Umbilical cord (tissue), 2 donors: ENCODE results near the gene ABCB10. TPM values are rescaled to one million over a fixed set of nuclear protein-coding genes. Genes with fewer than 3 reads are reported as not detected.
"Not testable (repeated sequence)": the region's sequence is repeated elsewhere in the genome, so short reads cannot be mapped to it uniquely, and the experiment has no call there.

Experiments
- DNase-seq: peaks from one replicate; pipeline ENCODE4 v3.0.0-alpha.2; 2015; ENCODE audit warnings: low spot score
- total RNA-seq: library from RNA; depleted of rRNA; stranded (reverse); fragments of >200 nt; gene quantifications from one replicate; pipeline ENCODE4 v1.2.3, GENCODE V29; 2014; ENCODE audit warnings: low replicate concordance; ENCODE audit not compliant: insufficient read depth

Gene ABCB10
- 29.4 TPM for total RNA-seq

DNA sequence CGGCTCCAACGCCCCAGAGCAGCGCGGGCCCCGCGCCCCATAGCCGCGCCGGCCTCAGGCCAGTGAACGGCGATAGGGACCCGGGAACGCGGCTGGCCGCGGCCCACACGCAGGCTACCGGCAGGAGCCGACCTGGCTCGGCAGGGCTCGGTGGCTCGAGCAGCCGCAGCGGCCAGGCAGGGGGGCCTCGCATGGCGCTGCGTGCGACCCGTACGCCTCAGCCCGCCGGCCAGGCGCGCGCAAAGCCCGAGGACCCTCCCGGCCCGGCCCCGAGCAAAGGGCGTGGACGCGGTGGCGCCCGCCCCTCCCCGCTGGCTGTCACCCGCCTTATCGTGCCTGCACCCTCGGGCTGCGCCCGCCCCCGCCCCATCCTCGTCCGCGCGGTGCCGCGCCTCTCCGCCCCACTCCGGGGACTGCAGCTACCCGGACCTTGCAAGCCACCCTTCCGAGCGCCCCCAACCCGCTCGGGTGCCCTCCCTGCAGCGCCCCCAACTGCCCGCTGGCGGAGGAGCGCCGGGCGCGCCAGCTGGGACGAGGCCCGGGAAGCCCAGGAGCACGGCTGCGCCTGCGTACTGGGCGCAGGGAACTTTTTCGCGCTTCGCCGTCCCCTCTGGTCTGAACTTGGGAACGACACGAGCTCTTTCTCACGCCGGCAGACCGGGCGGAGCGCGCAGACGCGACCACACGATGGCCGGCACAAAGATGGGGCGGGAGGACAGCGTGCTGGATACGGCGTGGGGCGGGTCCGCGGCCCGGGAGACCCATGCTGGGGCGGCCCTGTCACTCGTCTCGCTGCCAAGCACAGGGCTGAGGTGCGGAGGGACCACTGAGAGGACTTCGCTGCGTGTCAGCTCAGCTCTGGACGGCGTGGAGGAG, at the start of gene ABCB10:
TSS of gene ABCB10 (minus strand) at position 248 of the 876 bp plus-strand sequence. CDS start at position 193, 55 bp downstream.
- peak; percentile 99 for DNase-seq

DNA sequence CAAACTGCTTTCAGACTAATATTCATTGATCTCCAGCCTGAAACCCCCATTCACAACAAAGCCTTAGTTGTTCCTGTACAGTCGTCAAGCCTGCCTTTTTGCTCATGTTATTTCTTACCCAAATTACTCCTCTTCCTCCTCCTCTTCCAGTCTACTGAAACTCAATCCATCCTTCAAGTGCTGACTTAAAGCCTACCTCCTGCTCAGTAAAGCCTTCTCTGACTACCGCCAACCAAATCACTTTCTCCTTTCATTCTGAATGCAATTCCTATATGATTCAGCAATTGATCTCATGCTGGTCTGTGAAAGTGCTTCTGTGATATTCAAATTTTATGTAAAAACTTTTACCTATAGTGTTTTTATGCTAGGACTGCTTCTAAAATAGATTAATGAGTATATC, 48.9 kb upstream of the ABCB10 start:
- DNase-seq, result no peak

DNA sequence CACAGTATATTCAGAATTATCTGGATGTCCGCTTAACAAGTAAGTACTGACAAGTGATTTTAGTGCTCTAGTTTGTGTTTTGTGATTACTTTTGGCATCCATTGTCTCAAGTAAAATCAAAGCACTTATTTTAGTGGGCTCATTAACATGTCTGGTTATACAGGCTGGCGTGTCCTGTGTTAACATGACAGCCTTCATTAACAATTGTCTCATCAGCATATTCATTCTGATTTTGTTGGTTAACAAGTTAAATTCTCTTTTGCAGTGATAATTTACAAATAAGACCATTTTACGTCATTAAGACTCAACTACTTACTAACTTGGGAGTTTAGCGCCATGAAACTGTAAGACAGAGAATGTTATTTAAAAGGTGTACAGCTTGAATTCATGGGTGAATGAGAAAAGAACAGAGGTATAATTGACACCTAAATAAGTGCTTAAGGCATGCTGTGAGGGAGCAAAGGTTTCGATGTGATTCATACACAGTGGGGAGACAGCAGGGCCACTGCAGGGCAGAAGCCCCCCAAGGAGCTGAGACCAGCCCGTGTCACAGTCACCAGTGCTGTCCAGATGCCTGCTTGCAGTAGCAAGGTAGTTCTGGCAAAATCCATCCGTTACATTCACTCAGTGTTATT, 45.0 kb upstream of the ABCB10 start:
- no peak for DNase-seq

DNA sequence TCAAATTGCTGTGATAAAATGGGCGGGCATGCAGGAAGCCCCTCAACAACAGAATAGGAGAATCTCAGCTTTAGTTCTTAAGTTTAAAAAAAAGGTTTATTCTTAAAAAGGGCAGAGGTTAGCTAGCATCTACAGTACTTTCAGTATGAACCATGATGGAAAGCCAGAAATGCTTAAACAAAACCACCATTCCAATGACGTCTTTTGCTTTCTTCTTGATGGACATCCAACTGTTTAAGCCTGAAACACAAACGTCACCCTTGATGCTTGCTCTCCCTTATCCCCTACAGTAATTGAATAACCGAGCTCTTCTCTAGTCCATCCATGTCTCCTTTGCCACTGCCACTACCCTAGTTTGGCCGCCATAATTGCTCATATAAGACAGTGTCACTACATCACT, 41.7 kb upstream of the ABCB10 start:
- DNase-seq, result no peak

DNA sequence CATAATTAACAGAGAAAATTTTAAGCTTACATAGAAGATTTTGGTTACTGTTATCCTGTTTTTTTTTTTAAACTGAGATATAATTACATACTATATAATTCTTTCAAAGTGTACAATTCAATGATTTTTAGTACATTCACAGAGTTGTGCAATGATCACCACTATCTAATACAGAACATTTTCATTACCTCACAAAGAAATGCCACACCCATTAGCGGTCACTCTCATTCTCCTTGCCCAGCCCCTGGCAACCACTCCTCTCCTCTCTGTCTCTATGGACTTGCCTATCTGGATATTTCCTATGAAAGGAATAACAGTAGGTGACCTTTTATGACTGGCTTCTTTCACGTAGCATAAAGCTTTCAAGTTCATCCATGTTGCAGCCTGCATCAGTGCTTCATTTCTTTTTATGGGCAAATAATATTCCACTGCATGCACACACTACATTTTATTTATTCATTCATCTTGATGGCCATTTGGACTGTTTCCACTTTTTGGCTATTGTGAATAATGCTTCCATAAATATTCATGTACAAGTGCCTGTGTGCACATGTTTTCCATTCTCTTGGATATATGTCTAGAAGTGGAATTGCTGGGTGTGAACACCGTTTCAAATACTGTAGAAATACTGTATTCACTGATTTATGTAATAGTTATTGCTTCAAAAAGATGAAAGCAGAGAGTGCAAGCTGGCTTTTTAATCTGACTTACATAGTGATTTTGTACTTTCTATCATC, 40.9 kb upstream of the ABCB10 start:
- no peak for DNase-seq

DNA sequence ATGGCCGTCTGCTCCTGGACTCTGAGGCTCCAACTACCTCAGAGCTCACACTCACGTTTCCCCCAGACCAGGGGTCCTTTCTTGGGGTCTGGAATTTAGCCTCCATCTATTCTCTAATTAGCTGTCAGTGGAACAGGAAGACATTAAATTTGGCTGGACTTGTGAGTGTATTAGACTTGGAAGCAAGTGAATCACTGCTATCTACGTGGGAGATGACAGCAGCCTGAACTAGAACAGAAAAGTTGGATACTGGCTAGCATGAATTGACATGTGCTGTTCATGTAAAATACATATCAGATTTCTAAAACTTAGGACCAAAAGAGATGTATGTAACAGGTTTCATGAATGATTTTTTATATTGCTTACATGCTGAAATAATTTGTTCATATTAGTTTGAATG, 39.4 kb upstream of the ABCB10 start:
- no peak for DNase-seq

DNA sequence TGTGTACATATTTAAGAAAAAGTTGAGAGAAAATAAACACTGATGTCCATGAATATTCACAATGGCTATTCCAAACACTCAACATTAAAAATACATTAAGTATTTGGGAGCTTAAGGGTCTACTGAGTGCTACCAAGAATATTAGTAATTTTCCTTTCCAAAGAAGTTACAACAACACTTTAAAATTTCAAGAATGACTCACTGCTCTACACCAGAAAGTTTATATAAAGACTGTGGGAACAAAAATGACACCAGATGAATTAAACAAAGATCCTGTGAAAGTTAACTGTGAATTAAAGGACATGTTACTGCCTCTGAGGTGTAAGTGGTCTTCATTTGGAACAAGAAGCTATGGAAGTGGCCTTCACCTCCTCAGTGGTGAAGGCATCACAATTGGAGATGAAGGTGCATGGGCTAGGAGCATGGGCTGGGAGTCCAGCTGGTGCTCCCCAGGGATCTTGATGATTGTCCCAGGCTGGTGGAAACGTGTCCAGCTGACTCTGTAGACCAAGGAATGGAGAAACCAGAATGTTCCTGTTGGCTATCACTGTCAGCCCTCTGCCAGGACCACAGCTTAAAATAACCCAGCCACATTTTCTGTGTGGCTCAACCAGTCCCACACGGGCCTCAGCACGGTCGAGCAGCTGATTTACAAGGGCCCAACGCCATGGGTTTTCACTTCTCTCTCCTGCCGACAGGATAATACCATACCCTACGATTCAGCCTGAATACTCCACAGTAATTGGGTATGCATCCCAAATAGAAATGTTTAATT, 38.6 kb upstream of the ABCB10 start:
- DNase-seq, result peak; percentile 6

DNA sequence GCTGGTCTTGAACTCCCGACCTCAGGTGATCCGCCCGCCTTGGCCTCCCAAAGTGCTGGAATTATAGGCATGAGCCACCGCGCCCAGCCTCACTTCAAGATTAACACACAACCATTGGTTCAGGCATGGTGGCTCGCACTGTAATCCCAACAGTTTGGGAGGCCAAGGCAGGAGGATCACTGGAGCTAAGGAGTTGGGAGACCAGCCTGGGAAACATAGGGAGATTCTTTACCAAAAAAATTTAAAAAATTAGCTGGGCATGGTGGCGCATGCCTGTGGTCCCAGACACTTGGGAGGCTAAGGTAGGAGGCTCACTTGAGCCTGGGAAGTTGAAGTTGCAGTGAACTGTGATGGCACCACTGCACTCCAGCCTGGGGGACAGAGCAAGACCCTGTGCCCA, 37.4 kb upstream of the ABCB10 start:
- DNase-seq, result not testable (repeated sequence)

DNA sequence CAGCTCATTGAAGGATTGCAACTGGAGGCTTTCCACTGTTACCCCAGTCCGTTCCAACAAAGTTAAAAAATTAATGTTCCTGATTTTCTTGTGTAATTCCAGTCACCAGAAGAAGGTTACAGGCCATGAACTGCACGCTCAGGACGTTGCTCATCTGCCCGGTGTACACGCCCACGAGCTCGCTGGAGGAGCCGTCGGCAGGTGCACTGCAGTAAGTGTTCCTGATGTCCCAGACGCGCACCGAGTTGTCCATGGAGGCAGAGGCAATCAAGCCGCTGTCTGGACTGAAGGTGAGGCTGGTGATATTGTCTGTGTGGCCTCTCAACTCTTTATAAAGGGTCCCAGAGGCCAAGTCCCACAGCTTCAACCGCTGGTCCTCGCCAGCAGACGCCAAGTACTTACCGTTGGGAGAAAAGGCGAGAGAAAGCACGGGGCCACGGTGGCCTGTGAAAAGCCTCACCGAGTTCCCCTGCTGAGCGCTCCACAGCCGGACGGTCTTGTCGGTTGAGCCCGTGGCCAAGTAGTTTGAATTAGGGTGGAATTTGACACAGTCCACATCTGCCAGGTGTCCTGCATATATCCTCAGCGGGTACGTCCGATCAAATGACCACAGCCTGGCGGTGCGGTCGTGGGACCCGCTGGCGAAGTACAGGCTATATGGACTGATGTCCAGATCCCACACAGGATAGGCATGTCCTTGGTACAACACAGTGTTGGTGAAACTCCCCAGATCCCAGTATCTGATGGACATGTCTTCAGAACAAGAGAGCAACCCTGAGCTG, 35.9 kb upstream of the ABCB10 start:
- no peak for DNase-seq

DNA sequence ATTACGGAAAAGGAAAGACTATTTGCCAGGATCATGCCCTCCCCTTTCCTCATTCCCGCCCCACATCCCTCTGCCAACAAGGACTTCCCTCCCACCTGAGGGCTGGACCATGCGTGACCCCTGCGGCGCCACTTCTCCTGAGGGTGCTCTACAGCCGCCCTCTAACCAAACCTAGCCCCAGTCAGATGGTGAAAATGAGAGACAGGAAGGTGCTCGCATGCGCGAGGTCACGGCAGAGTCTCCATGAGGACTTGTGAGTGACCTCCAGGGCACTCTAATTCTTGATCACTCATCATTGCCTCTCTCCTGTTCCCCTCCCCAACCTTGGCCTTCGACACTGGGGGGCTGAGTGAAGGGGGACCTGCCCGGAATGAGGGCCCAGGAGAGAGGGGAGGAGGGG, 35.3 kb upstream of the ABCB10 start:
- DNase-seq, result no peak

DNA sequence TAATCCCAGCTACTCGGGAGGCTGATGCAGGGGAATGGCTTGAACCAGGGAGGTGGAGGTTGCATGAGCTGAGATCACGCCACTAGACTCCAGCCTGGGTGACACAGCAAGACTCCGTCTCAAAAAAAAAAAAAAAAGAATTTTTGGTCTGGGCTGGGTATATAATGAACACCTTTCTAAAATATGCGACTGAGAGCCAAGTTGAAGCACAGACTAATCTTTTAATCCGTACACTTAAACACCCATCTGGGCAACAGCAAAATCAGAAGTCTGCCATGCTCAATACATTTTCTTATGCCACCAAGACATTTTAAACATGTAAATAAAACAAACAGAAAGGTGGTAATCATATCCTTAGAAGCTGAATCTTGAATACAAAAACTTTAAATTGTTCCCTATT, 31.6 kb upstream of the ABCB10 start:
- DNase-seq, result no peak

DNA sequence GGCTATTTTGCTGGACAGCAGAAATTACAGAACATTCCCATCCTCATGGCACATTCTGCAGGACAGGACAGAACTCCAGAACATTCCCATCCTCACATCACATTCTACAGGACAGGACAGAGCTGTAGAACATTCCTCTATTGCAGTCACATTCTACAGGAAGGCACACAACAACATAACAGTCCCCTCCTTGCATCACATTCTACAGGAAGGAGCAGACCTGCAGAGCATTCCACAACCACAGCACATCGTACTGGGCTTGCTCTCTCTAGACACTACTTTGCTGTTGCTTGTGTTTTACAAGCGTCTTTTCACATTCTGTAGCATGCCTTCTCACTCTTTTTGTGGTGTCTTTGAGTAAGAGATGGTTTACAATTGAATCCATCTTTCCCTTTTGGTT, 26.8 kb upstream of the ABCB10 start:
- DNase-seq, result no peak

DNA sequence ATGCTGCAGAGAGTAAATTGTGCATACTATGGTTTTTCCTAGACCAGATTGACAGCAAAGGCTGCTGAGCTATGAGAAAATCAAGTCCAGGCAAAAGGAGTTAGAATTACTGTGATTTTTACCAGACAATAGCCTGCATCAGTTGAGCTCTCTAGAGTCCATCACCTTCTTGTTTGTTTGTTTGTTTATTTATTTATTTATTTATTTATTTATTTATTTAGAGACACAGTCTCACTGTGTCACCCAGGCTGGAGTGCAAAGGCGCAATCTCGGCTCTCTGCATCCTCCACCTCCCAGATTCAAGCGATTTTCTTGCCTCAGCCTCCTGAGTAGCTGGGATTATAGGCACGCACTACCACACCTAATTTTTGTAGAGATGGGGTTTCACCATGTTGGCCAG, 24.2 kb upstream of the ABCB10 start:
- no peak for DNase-seq

DNA sequence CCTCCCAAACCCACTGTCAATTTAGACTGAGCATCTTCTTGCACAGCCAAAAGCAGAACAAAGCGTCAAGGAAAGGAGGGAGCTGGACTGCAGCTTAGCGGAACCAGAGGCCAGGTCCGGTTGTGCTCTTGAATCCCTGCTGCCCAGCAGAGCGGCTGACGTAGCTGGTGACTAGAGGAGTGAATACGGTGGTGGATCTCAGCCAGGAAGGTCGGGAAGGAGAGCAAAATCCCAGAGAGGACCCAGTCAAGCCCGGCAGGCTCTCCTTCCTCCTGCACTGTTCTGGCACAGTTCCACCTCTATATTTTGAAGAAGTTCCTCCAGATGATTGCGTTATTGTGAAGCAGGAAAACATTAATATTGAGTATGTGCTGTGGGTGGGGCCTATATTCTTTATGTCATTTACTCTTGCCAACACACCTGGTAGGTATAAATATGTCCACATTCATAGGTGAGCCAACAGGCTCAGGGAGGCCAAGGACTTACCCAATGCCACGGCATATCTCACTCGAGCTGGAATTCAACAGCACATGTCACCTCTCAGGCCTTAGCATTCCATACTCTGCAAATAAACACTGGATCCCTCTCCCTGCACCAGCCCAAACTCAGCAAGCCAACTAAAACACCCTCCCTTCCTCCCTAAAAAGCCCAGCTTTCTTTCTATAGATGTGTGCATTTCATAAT, 23.6 kb upstream of the ABCB10 start:
- DNase-seq, result no peak

DNA sequence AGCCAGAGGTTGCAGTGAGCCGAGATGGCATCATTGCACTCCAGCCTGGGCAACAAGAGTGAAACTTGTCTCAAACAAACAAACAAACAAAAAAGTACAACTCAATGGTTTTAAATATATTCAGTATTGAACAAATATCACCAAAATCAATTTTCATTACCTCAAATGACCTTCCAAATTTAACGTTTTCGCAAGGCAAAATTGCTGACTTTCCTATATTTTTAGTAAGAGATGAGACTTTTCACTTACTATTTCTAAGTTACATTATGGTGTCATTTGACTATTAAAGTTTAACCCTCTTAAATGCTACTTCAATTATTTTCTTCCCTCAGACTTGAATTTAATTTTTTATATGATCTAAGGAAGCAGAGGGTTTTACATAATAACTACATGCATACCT, 23.0 kb upstream of the ABCB10 start:
- DNase-seq, result no peak

DNA sequence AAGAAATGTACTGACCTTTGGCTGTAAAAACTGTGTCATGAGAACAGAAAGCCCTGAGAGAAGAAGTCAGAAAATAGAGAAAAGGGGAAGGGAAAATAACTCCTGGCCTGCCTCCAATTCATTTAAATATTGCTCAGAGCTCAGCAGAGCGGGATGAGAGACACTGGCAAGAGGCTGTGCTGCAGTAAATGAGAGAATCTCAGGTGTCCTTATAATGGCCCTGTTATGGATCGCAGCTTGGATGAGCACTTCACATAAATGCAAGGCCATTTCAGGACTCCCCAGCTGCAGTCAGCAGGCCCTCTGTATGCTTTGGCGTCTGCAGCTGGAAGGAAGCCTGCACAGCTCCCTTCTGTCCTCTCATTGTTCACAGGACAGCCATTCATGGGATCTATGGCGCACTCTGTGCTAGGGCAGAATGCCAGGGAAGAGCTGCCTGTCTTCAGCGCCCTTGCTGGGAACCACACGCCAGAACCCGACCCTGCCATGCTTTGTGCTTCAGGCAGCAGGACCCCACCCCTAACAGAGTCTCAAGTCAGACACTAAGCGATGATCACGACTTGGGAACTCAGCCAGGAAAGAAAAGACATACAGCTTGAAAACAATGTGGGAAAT, 20.7 kb upstream of the ABCB10 start:
- peak; percentile 40 for DNase-seq

DNA sequence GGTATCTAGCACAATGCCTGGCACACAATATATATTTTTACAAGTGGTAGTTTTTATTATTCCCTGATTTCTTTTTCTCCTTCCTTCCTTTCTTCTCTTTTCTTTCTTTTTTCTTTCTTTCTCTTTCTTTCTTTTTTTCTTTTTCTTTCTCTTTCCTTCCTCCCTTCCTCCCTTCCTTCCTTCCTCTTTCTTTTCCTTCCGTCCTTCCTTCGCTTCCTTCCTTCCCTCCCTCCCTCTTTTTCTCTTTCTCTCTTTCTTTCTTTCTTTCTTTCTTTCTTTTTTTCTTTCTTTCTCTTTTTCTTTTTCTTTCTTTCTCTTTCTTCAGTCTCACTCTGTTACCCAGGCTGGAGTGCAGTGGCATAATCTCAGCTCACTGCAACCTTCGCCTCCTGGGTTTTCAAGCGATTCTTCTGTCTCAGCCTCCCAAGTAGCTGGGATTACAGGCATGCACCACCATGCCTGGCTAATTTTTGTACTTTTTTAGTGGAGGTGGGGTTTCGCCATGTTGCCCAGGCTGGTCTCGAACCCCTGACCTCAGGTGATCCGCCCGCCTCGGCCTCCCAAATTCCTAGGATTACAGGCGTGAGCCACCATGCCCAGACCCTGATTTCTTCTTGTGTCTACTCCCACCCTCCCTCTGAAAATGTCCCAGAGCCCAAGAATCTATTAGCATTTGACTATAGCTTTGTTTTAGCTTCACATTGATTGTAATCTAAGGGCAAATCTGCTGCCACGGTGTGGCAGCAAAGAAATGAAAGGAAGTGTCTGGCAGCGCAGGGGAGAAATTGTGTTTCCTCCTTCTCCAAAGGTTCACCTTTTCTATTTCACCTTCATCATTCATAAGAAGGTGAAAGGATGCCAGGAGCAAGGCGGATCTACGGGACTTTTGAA, 19.9 kb upstream of the ABCB10 start:
- DNase-seq, result no peak

DNA sequence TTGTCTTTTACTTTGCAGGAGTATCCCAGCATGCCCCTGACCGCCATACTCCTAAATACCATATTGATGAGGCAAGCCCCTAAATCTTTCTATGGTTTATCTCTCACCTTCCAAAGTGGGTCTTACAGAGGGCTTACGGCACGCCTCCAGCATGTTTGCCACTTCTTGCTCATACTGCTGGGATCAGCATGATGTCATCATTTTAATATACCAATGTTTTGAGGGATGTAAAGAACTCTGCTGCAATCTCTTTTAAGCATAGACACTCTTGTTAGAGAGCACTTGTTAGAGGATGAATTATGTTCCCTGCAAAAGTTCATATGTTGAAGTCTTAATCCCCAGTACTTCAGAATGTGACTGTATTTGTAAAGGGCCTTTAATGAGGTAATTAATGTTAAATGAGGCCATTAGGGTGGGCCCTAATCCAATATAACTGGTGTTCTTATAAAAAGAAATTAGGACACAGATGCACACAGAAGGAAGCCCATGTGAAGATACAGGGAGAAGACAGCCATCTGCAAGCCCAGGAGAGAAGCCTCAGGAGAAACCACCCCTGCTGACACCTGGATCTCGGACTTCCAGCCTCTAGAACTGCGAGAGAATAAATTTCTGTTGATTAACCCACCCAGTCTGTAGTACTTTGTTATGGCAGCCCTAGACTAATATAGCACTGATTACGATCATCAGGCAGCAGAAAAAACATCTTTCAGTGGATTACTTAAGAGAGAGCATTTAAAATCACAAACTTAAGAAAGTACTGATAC, 16.4 kb upstream of the ABCB10 start:
- no peak for DNase-seq
